LHCN-M2 (cell line): ENCODE measurements around the gene MICU1. TPM values are rescaled to one million over a fixed set of nuclear protein-coding genes. Genes with fewer than 3 reads are reported as not detected.
"Not testable (repeated sequence)": the region's sequence is repeated elsewhere in the genome, so short reads cannot be mapped to it uniquely, and the experiment has no call there.

Experiments used
- DNase-seq: peaks from one replicate; pipeline ENCODE4 v3.0.0-alpha.2; 2012; ENCODE audit warnings: low read depth
- total RNA-seq: library from RNA; depleted of rRNA; stranded (reverse); fragments of >200 nt; gene quantifications from 2 replicates; pipeline ENCODE4 v1.2.3, GENCODE V29; 2014

The MICU1 gene
- total RNA-seq, 1 experiment from 2014 or later = 58.2 TPM

- DNase-seq = no peak
Observed at GRCh38 chr10:72390764-72391163, 235.1 kb downstream of the MICU1 start.

- no peak for DNase-seq
Observed at GRCh38 chr10:72389716-72390115, 236.2 kb downstream of the MICU1 start.

- no peak for DNase-seq
Observed at GRCh38 chr10:72389014-72389413, 236.9 kb downstream of the MICU1 start.

- DNase-seq = no peak
Observed at GRCh38 chr10:72388062-72388461, 237.8 kb downstream of the MICU1 start.

GRCh38 chr10:72386916-72387586 lies 238.8 kb downstream of the MICU1 start:
- no peak for DNase-seq

- no peak for DNase-seq
Observed at GRCh38 chr10:72385724-72386123, 240.2 kb downstream of the MICU1 start.

- DNase-seq = not testable (repeated sequence)
Observed at GRCh38 chr10:72384982-72385381, 240.9 kb downstream of the MICU1 start.

GRCh38 chr10:72379776-72380175 lies 246.1 kb downstream of the MICU1 start:
- peak; percentile 85 for DNase-seq

GRCh38 chr10:72379062-72379461 lies 246.8 kb downstream of the MICU1 start:
- peak; percentile 64 for DNase-seq

GRCh38 chr10:72375585-72375984 lies 250.3 kb downstream of the MICU1 start:
- DNase-seq = peak; percentile 38

GRCh38 chr10:72375173-72375572 lies 250.7 kb downstream of the MICU1 start:
- DNase-seq = no peak

- no peak for DNase-seq
Observed at GRCh38 chr10:72370201-72370722, 255.6 kb downstream of the MICU1 start.

- DNase-seq = no peak
Observed at GRCh38 chr10:72367301-72367960, 258.4 kb downstream of the MICU1 start.

GRCh38 chr10:72365106-72365895 lies 260.6 kb downstream of the MICU1 start:
- DNase-seq = no peak

- peak; percentile 95 for DNase-seq
Observed at GRCh38 chr10:72364239-72364777, 261.6 kb downstream of the MICU1 start.

- DNase-seq = no peak
Observed at GRCh38 chr10:72356987-72357386, 268.9 kb downstream of the MICU1 start.

- no peak for DNase-seq
Observed at GRCh38 chr10:72356115-72356514, 269.8 kb downstream of the MICU1 start.

GRCh38 chr10:72355214-72355555 lies 270.7 kb downstream of the MICU1 start:
- DNase-seq = no peak

GRCh38 chr10:72354356-72355213 lies 271.3 kb downstream of the MICU1 start, which contains the start of gene DNAJB12:
TSS of gene DNAJB12 (minus strand) at chr10:72354919. CDS start at chr10:72354897, 22 bp downstream.
- DNase-seq = peak; percentile 96

- peak; percentile 39 for DNase-seq
Observed at GRCh38 chr10:72353965-72354355, 271.9 kb downstream of the MICU1 start.
